ENCODE measurements around the gene SPNS2.

GRCh38 chr17:4483012-4483840 is 15.5 kb upstream of the SPNS2 start:
- no peak for TF ChIP-seq ESRRG (CRISPR knock-in tag; IDR thresholded peaks at IDR 0.05)
- no peak for TF ChIP-seq CREB5 (CRISPR knock-in tag; IDR thresholded peaks at IDR 0.05; ENCODE audit: low read depth)
